GM18505 (cell line): Measurements from ENCODE around the gene CAMSAP2.

Source experiments
- ATAC-seq: cut with Tn5 transposase; IDR thresholded peaks from one replicate; pipeline ENCODE4 v1.9.1; 2021; ENCODE audit not compliant: unreplicated experiment
- POLR2A ChIP-seq: IDR thresholded peaks from 4 replicates; pipeline ENCODE4 v1.6.1; 2011; ENCODE audit warnings: borderline replicate concordance; ENCODE audit not compliant: insufficient read depth, insufficient read length; ENCODE audit errors: extremely low read depth

CAMSAP2 gene

DNA sequence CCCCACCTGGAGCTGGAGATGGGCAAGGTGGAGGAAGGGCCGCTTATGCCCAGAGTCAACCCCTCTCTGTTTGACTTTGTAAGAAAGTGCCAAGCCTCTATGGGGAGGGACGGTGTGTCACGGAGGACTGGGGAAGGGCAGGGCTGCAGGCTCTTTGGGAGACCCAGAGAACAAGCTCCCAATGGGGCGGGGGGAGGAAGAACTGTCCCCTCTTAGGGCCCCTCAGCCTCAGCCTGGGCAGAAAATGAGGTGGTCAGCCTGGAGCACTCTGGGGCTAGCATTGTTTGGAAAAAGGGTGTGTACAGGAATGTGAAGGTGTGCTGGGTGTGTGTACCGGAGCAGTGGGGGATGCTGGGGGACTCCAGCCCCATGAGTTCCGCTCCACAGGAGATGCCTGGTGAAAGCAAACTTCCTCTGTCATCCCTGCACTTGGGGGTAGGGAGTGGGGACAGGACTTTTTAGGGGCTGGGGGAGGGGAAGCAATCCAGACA lies 154.8 kb downstream of the CAMSAP2 start:
- no peak for TF ChIP-seq POLR2A
- ATAC-seq: no peak

DNA sequence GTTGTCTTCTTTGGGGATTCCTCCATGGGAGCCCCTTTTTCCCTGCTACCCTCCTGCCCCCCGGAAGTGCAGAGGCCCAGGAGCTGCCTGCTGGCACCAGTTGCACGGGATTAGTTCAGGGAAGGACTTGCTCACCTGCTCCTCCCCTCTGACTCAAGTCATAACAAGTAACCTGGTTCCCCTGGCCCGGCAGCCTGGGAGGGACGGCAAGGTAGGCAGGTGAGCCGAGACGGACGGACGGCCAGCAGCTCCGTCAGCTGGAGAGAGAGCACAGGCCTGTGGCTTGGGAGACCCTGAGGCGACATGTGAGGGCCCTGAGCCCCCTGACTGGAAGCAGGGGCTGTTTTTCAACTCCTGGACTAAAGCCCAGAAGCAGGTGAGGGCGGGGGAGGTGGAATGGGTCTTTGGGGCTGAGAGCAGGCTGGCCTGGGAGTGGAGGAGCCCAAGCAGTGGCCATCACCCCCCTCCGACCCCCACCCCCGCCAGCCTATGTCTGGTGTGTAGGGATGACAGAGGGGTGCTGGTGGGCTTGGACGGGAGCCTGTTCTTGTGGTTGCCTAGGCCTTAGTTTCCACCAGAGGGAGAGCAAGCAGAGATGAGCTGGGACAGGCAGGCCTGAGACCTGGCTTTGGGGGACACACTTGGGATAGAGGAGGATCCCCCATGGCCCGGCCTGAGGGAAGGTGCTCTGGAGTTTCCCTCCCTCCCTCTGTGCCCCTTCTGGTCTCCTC lies 156.2 kb downstream of the CAMSAP2 start, which contains the start of gene INAVA:
Gene INAVA, plus strand, starts transcription at position 189 of the 731 bp plus-strand sequence. CDS start 3,501 bp downstream, outside the sequence.
- no peak for TF ChIP-seq POLR2A
- no peak for ATAC-seq

DNA sequence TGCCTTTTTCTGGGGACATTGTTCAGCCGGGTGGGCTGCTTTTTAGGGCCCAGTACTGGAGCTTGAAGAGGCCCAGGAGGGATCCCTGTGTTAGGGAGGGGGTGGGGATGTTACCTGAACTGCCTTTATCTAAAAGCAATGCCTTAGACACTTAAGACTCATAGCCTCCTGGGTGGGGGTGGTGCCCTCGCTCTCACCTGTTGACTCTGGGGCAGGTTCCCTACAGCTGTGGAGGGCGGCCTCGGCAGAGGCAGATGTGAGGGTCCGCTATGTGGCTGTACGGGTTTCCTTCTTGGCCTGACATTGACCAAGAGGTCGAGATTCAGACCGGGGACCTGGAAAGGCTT lies 156.7 kb downstream of the CAMSAP2 start:
- ATAC-seq: no peak
- no peak for TF ChIP-seq POLR2A

GRCh38 chr1:200895801-200896530 lies 157.3 kb downstream of the CAMSAP2 start:
- no peak for TF ChIP-seq POLR2A
- no peak for ATAC-seq

DNA sequence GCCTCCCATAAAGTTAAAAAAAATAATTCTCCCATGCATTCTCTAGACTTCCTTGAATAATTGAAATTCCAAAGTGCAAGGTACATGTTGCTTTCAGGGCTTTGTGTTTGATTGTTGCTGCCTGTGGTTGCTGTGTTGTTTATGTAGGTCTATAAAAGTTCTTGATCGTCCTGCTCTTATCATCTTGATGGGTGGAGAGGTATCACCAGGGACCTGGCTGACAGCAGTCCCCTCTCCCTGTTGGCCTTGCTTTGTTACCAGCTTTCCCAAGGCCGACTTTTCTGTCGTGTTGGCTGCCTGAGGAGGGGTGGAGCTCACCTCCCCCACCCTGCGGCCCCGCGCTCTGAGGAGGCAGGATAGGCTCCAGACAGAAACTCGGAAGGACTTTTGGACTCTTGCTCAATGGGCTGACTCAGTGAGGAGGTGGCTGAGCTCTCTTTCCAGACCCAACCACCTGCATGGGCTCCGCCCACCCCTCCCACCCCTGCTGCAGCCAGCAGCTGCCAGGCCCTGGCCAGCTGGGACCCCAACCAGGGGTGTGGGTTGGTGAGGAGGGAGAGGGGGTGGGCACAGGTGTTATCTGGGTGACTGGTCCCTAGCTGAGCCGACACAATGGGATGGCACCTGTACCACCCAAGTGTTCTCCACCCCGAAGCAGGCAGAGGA lies 158.0 kb downstream of the CAMSAP2 start:
- no peak for ATAC-seq
- TF ChIP-seq POLR2A: no peak

GRCh38 chr1:200897259-200897658 lies 158.6 kb downstream of the CAMSAP2 start:
- no peak for ATAC-seq
- no peak for TF ChIP-seq POLR2A

DNA sequence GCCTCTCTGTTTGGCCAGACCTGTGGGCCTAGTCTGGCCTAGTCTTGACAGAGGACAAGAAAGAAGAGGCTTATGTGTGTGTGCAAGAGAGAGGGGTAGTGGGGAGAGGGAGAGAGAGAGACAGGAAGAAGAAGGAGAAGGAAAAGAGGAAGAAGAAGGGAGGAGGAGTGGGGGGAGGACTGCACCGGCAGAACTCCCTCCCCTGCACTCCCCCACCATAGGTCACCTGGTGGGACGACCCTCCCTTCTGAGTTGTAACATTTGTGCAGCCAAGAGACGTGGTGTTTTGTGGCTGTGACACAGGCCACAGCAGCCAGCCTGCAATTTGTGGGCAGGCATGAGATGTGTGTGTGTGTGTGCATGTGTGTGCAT lies 160.3 kb downstream of the CAMSAP2 start:
- TF ChIP-seq POLR2A: no peak

GRCh38 chr1:200899451-200899915 lies 160.8 kb downstream of the CAMSAP2 start:
- TF ChIP-seq POLR2A: no peak
- ATAC-seq: no peak

More for the DNA sequence above, 160.3 kb downstream of the CAMSAP2 start:
- no peak for ATAC-seq

- ATAC-seq: no peak
- no peak for TF ChIP-seq POLR2A
These were observed 161.5 kb downstream of the CAMSAP2 start for GRCh38 chr1:200899954-200900867.

DNA sequence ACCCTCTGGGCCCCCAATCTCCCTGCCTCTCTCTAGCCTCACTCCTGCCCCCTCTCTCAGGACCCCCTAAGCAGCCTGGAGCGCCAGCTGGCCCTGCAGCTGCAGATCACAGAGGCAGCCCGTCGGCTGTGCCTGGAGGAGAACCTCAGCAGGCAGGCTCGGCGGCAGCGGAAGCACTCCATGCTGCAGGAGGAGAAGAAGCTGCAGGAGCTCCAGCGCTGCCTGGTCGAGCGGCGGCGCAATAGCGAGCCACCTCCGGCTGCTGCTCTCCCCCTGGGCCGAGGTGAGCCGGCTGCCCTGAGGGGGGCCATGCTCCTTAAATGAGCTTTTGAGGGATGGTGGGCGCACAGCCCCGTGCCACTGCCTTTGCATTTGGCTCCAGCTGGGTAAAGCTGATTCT lies 162.2 kb downstream of the CAMSAP2 start:
- no peak for ATAC-seq
- TF ChIP-seq POLR2A: no peak

GRCh38 chr1:200901350-200901749 lies 162.7 kb downstream of the CAMSAP2 start:
- no peak for TF ChIP-seq POLR2A
- no peak for ATAC-seq

DNA sequence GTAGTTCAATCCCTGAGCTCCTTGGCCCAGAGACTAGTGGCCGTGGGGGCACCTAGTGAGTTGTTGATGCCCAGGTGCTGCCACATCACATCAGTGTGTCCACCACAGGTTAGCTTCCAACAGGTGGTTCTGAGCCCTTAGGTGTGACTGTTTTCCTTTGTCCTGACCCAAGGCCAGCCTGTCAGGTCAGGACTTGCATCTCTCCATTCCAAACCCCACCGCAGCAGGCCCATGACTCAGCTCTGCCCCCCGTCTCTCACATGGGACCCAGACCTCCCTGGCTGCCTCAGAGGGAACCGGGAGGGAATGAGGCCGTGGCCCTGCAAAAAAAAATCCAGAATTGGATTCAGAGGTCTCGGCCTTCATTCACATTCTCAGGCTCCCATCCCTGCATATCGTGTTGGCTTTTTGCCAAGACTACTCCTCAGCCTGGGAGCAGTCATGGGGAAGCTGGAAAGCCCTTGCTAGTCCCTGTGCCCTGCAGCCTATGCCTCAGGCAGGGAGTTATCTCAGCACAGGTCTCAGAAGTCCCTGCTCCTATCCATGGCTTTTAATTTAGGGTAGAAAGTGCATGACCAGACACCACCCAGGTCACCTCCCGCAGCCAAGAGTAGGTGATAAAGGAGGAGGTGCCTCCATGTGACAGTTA lies 163.2 kb downstream of the CAMSAP2 start:
- no peak for TF ChIP-seq POLR2A
- ATAC-seq: no peak

- no peak for ATAC-seq
- no peak for TF ChIP-seq POLR2A
These were observed 165.1 kb downstream of the CAMSAP2 start for GRCh38 chr1:200903793-200904192.

GRCh38 chr1:200904772-200905171 lies 166.1 kb downstream of the CAMSAP2 start:
- TF ChIP-seq POLR2A: no peak
- ATAC-seq: no peak
